ENCODE data around the gene AIG1.
A peak's percentile ranks its signal among the peaks of the same experiment; 100 is the strongest.

AIG1 gene

GRCh38 chr6:143097224-143097795 is 36.6 kb downstream of the AIG1 start:
- peak; percentile 85 to 87 for ATAC-seq

- ATAC-seq = no peak
These were observed 37.5 kb downstream of the AIG1 start for GRCh38 chr6:143098054-143098671.

GRCh38 chr6:143099647-143100046 is 39.0 kb downstream of the AIG1 start:
- ATAC-seq = no peak

GRCh38 chr6:143100429-143100828 is 39.7 kb downstream of the AIG1 start:
- no peak for ATAC-seq

GRCh38 chr6:143103916-143104315 is 43.2 kb downstream of the AIG1 start:
- no peak for ATAC-seq

GRCh38 chr6:143107440-143107839 is 46.8 kb downstream of the AIG1 start:
- ATAC-seq = no peak

GRCh38 chr6:143107911-143108761 is 47.4 kb downstream of the AIG1 start:
- no peak for ATAC-seq

GRCh38 chr6:143109196-143109595 is 48.5 kb downstream of the AIG1 start:
- ATAC-seq = no peak

GRCh38 chr6:143110572-143110971 is 49.9 kb downstream of the AIG1 start:
- ATAC-seq = no peak

GRCh38 chr6:143110996-143111395 is 50.3 kb downstream of the AIG1 start:
- ATAC-seq = no peak

- ATAC-seq = no peak
These were observed 50.8 kb downstream of the AIG1 start for GRCh38 chr6:143111443-143111842.

GRCh38 chr6:143112084-143112768 is 51.5 kb downstream of the AIG1 start:
- ATAC-seq = peak; percentile 46 to 76

GRCh38 chr6:143112837-143113236 is 52.1 kb downstream of the AIG1 start:
- no peak for ATAC-seq

- no peak for ATAC-seq
These were observed 55.0 kb downstream of the AIG1 start for GRCh38 chr6:143115728-143116127.

GRCh38 chr6:143117108-143117507 is 56.4 kb downstream of the AIG1 start:
- ATAC-seq = no peak

- ATAC-seq = no peak
These were observed 58.6 kb downstream of the AIG1 start for GRCh38 chr6:143119260-143119659.

GRCh38 chr6:143123081-143123480 is 62.4 kb downstream of the AIG1 start:
- no peak for ATAC-seq

- ATAC-seq = no peak
These were observed 63.3 kb downstream of the AIG1 start for GRCh38 chr6:143123941-143124340.

GRCh38 chr6:143125455-143125854 is 64.8 kb downstream of the AIG1 start:
- no peak for ATAC-seq

GRCh38 chr6:143125864-143126573 is 65.3 kb downstream of the AIG1 start:
- no peak for ATAC-seq

- peak; percentile 30 to 35 for ATAC-seq
These were observed 65.9 kb downstream of the AIG1 start for GRCh38 chr6:143126574-143126941.

GRCh38 chr6:143127941-143128680 is 67.4 kb downstream of the AIG1 start:
- no peak for ATAC-seq
